SIG-M5 treated with dmso at 0.1 percent for 504 hours (cell line): ENCODE data around the gene SLC35F3.

ENCODE experiments used
- DNase-seq: peaks from one replicate; lab custom pipeline; 2025; ENCODE audit not compliant: unreplicated experiment; lab: John Stamatoyannopoulos, UW

The SLC35F3 gene

DNA sequence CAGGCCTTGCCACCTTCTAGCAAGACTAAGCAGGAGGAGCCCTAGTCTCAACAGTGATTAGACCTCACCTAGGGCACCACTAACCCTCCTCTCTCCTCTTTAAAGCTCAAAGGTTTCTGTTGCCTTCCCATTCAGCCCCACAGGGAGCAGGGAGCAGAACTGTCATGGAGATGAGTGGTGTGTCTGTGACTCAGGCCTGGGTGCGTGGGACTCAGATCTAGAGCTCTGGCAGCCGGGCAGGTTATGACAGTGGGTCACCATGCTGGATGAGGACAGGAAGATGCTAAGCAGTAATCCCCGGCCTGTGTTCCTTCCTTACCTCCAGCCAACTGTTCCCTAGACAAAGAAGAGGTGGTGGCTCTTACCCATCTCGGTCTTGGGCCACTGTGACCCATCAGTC, 408.7 kb downstream of the SLC35F3 start:
- no peak for DNase-seq

DNA sequence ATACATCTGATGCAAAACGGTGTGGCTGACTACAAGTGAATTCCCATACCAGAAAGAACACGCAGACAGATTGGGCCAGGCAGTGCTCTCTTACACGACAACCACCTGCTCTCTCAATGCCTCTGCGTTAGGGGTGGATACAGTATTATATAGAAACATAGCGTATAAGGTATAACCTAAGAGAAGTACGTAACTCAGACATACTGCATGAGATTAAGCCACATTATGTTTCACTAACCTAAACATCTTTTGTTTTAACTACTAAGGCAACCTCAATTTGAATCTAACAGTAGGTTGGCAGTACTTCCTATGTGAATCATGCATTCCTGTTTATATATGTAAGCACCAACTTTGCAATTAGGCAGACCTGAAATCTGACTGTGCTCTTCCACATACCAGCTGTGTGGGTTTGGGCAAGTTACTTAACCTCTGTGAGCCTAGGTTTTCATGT, 410.6 kb downstream of the SLC35F3 start:
- no peak for DNase-seq

DNA sequence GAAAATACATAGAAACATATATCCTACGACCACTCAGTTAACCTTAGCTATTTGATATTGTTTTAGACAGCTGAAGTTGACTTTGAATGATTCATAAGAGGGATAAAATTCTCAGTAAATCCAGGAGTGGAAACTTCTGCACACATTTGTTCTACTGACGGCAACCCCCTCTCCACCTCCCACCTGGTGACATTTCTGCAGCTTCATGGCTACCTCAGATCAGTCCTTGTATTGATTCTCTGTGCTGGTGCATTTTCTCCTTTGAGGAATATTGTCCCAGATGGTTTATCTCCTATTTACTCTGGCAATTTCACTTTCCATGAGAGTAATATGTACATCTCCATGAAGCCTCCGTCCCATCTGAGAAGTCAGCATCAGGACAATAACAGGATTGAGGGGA, 411.1 kb downstream of the SLC35F3 start:
- DNase-seq, result no peak

DNA sequence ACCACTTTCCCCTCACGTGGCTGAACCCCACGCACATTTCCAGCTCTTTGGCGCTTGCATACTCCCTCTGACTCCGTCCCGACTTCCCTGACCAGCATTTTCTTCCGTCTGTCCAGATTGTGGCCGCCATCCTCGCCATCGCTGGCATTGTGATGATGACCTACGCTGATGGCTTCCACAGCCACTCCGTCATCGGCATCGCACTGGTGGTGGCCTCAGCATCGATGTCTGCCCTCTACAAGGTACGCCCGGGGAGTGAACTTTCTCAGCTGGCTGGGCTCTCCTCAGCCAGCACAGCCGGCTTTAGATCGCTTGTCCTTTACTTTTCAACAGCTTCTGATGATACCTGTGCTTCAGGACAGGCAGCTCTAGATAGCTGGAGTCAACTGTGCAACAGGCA, 412.0 kb downstream of the SLC35F3 start:
- DNase-seq, result no peak

DNA sequence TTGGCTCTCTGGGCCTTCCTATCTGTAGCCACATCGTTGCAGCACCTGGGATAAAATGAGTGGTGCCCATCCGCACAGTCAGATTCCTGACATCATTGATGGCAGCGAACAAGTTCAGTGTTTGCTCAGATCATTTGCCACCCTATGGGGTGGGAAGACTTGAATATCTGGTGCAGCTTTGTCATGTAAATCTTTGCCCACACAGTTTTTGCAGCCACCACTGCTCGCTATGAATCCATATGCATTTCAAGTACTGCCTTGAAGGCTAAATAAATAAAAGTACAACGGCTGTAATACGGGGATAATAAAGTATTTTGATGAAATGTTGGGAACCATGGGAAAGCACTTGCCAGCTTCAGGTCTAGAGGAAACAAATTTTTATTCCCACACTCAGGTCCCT, 412.5 kb downstream of the SLC35F3 start:
- DNase-seq, result no peak

DNA sequence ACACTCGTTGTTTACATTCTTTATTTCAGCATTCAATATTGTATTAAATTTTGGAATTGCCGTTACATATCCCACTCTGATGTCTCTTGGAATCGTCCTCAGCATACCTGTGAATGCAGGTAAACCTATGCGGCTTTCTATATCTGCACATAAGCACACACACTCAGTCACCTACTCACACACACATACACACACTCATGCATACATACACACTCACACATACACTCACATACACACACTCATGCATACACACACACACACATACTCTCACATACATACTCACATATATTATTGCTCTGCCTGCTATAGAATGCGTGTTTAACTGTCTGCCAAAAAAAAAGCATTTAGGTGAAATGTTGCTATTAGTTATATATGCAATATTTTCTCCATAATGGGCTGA, 415.6 kb downstream of the SLC35F3 start:
- no peak for DNase-seq

DNA sequence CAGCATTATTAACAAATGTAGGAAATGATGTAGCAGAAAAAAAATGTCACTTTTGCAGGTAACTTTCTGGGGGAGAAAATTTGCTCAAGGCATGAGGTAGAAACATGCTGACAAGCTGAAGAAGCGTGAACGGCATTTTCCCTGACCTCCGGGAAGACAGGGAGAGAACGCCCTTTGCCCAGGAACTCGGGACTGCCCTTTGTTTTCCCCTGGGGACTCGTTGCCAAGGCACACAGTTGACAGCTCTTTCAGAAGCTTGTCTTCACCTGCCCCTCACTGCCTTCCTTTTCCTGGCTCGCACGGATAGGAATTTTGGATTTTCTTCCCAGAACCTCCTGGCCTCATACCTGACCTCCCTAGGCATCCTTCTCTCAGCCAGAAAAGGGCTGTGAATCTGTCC, 416.1 kb downstream of the SLC35F3 start:
- no peak for DNase-seq

DNA sequence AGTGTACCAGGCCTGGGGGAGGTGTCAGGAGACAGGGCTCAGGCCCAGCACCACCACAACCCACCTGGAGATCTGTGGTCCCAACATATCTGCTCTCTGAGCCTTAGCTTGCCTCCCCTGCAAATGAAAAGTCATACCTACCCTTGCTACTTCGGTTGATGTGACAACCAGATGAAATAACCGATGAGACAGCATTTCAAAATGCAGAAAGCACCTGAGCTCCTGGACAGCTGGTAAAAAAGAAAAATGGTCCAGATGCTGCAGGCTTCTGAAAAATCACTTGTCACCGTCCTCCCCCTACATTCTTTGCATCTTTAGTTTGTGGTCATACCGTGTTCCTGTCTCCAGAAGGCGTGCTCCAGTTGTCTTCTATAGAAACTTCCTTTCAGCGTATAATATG, 416.8 kb downstream of the SLC35F3 start:
- no peak for DNase-seq

DNA sequence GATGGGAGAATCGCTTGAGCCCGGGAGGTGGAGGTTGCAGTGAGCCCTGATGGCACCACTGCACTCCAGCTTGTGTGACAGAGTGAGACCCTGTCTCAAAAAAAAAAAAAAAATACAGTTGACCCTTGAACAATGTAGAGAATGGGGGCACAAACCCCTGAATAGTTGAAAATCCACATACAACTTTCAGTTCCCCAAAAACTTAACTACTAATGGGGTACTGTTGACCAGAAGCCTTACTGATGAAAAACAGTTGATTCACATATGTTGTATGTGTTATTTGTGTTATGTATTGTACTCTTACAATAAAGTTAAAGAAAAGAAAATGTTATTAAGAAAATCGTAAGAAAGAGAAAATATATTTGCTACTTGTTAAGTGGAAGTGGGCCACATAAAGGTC, 417.6 kb downstream of the SLC35F3 start:
- DNase-seq, result no peak

DNA sequence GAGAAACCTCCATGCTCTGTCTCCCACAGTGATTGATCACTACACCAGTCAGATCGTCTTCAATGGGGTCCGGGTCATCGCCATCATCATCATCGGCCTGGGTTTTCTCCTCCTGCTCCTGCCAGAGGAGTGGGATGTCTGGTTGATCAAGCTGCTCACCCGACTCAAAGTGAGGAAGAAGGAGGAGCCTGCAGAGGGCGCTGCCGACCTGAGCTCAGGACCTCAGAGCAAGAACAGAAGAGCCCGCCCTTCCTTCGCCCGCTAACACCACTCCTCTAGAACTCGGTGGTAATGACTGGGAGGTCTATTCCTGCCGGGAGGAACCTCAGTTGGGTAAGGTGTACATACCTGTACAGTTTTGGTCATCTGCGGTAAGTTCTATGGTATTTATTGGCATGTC, 418.5 kb downstream of the SLC35F3 start:
- peak; percentile 66 for DNase-seq

DNA sequence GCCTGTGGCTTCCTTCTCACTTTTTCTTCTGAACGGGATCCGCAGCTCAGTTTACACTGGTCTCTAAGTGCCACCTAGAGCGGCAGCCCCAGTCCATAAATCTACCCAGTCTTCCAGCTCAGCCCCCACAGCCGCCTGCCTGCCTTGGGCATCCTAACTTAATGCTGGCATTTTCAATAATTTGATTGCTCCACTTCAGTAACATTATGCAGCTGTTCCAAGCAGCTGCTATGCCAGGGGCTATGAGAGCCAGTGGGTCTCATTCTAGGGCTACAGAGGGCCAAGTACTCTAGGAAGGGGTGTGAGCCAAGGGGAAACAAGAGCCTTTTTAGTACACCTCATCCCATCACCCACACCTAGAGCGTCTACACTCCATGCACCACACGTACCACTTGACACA, 420.3 kb downstream of the SLC35F3 start:
- DNase-seq, result no peak

DNA sequence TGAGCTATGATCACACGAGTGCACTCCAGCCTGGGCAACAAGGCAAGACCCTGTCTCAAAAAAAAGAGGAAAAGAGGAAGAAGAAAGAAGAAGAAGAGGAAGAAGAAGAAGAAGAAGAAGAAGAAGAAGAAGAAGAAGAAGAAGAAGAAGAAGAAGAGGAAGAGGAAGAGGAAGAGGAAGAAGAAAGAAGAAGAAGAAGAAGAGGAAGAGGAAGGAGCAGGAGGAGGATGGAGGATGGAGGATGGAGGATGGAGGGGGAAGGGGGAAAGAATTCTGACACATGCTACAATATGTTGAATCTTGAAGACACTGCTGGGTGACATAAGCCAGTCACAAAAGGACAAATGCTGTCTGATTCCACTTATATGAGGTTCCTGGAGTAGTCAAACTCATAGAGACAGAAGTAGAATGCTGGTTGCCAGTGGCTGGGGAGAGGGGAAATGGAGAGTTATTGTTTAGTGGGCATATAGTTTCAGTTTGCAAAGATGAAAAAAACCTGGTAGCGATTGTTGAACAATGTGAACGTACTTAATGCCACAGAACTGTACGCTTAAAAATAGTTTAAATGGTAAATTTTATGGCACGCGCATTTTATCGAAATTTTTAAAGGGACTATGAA, 421.5 kb downstream of the SLC35F3 start:
- peak; percentile 29 for DNase-seq

DNA sequence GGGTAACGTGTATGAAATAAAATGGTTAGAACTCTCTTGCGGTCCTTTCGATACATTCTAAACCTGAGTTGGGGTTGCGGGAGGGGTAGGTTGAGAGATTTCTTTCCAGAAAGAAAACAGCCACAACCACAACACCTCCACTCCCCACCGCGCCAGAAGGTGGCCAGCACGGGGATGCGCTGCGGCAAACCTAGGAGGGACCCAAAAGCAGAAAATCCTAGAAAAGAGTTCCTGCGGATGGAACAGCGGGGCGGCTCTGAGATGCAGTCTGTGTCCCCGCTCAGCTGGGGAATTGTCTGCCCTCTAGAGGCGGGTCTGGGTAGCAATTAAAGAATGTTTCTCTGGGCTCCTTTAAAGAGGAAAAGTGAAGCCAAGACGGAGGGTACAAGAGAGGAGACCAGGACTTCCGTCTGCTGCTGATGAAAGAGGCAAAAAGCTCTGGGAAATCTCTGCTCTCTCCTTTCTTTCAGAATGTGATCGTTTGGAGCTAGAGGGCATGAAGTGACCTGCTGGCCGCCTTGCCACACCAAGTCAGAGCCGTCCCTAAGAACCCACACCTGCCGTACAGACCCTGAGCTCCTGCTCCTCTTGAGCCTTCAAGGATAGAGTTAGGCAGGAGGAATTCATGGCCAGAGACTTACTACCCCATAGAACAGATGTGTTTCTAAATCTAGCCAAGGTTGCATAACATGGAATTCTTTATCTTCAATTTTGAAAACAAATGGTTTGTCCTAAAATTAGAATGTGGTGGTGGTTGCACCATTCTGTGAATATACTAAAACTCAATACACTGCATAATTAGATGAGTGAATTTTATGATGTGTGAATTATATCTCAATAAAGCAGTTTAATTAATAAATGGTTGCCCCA, 422.3 kb downstream of the SLC35F3 start:
- DNase-seq, result peak; percentile 80

DNA sequence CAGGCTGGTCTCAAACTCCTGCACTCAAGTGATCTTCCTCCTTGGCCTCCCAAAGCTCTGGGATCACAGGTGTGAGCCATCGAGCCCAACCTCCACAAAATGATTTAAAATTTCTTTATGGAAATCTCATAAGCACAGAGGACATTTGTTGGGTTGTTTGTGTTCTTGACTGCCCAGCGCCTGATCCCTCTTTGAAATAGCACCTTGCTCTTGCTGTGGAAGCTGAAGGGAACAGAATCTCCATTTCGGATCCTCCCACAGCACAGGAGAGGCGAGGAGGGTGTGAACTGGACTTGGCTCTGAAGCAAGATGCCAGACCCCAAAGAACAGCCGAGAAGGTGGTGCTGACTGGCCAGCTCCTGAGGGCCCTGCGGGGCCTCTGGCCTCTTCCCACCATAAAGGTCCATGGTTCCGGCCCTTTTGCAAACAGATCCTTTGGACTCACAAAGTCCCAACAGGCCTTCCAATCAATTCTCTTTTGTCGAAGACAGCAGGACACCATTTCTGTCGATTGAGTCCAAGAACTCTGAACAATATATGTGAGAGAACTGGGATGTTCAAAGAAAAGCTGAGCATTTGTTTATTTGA, 423.2 kb downstream of the SLC35F3 start:
- DNase-seq, result no peak

DNA sequence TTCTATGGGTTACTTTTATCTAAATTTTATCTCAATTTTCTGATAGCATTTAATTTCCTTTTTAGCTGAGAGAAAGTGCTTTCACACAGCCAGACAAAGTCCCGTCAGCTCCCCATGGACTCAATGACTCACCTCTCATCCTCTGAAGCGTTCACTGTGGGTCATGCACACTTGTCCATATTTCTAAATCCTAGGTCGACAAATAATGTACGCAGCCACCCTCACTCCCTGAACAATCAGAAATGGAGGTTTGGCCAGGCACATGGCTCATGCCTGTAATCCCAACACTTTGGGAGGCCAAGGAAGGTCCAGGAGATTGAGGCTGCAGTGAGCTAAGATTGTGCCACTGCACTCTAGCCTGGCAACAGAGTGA, 426.4 kb downstream of the SLC35F3 start:
- peak; percentile 18 for DNase-seq

DNA sequence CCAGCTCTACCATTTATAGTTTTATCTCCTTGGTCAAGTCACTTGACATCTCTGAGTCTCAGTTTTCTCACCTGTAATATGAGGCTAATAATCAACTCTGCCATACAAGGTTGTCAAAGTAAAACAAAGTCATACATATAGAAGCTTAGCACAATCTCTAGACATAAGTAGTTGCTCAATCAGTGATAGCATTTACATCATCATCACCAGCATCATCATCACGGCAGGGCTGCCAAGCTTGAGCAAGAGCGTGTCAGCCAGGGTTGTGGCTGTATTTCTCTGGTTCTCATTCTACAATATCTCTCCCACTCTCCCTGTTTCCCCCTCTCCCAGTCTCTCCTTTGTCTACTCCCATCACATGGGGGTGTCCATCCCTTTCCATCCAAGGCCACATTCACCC, 427.0 kb downstream of the SLC35F3 start:
- DNase-seq, result peak; percentile 91

DNA sequence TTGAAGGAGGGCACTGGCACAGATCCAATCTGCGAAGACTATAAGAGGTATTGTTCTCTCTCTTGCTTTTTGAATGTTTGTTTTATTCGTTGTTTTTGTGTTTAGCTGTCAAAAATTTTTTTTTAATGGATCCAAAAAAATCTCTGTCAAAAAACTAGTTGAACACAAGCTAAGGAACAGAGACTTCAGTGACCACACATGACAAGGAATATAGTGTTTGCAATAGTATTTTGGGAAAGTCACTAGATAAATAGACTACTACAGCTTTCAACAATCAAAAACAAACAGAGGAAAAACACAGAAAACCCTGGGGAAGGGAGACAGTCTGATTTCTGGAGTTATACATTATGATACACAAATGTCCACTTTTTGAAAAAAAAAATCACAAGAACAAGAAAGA, 431.9 kb downstream of the SLC35F3 start:
- DNase-seq, result no peak

DNA sequence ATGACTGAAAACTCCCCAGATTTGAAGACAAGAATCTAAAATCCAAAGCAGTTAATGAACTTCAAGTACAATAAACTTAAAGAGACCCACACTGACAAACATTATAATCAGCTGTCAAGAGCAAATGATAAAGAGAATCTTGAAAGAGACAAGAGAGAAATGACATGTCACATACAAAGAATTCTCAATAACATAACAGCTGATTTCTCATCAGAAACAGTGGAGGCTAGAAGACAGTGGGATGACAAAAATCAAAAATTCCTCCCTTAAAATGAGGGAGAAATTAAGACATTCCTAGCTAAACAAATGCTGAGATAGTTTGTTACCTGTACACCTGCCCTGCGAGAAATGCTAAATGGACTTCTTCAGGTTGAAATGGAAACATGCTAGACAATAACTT, 432.8 kb downstream of the SLC35F3 start:
- DNase-seq, result no peak

DNA sequence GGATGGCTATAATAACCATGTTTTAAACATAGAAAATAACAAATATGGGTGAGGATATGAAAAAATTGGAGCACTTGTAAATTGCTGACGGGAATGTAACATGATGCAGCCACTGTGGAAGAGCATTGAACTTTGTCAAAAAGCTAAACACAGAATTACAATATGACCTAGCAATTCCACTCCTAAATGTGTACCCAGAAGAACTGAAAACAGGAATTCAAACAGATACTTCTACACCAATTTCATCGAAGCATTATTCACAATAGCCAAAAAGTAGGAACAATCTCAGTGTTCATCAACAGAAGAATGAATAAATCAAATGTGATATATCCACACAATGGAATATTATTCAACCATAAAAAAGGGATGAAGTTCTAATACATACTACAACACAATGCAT, 436.1 kb downstream of the SLC35F3 start:
- DNase-seq, result no peak

DNA sequence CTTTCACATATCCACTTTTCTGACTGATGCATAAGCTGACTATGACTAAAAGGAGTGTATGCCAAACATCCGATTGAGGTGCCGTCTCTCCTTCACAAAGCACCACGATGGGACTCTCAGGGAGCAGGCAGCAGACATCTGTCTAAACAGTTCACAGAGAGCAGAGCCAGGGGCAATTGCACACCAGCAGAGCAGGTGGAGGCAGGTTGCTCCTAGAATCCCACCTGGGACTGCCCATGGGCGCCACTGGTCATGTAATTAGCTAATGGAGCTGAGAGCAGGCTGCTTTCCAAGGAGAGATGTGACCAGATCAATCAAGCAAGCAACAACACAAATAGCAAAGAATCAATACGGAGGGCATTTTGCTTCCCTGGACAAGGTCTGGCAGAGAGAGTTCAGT, 438.3 kb downstream of the SLC35F3 start:
- no peak for DNase-seq

DNA sequence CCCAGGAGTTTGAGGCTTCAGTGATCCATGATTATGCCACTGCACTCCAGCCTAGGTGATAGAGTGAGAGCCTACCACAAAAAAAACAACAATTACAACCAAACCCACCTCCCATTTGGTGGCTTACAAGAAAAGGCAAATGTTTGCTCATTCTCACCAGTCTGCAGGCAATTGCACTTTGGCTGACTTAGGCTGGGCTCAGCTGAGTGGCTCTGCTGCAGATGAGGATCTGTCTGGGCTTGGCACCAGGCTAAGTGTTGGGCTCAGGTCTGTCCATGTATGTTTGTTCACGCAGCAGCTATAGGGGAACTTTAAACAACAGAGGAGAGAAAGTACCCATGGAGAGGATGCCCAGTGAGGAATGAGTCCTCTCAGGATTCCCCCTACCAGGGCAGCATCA, 440.8 kb downstream of the SLC35F3 start:
- no peak for DNase-seq

DNA sequence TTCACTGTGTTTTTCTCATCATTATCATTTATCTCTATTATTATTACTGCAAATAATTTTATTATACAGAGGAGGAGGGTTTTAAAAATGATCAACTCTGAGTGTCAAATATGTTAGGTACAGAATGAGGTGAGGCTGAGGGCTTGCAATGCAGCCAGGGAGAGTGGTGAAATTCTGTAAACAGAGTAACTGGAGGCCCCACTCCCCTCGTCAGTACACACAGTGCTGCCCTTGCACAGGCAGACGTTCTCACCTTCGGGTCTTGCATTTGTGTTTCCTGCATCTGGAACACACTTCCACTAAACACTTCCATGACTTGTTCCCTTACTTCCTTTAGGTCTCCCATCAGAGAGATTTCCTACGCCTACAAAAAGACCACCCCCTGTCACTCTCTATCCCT, 444.5 kb downstream of the SLC35F3 start:
- DNase-seq, result no peak
